NCI-H2081 treated with DMSO at 0.1 percent for 48 hours (cell line): ENCODE results near the gene TNFSF10.
"Not testable (repeated sequence)": the region's sequence is repeated elsewhere in the genome, so short reads cannot be mapped to it uniquely, and the experiment has no call there.

Experiments
- DNase-seq: peaks from one replicate; lab custom pipeline; 2025; lab: John Stamatoyannopoulos, UW

TNFSF10 gene

DNA sequence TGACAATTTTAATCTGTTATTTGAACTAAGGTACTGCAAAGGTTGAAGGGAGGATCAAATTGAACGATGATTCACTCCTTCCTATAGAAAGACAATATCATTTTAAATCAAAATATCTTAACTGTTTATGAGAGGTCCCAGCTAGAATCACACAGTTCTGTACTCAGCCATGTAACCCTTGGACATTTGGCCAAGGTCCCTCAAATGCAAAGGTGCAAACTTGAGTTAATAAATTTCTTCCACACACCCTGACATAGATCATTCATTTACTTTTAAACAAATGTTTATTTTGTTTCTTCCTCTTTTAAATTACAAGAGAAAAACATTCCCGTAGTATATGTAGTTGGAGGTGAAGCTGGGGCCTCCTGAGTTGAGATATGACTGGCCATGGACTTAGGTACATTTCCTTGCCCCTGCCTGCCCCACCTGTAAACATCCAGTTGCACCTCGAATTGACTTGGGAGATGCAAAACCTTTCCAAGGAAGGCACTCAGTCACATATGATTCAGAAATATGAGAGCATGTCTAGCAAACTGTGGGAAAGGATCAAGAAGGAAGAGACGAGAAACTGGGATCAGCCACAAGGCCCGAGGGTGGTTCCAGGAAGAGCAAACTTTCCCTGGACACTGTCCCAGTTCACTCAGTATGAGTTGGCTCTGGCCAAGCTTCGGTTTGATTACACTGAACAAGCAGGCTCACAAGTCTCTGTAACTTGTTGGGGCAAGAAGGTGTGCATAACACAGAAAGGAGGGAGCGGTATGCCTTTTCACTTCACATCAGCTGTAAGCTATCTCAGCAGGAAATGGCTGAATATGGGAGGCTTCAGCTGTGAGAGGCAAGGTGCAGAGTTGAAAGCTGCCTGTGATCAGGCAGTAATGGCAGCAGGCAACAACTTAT, 6.7 kb downstream of the TNFSF10 start:
- DNase-seq: no peak

GRCh38 chr3:172515130-172515918, 7.9 kb downstream of the TNFSF10 start:
- no peak for DNase-seq

- DNase-seq: no peak
These were observed 8.6 kb downstream of the TNFSF10 start for GRCh38 chr3:172514678-172515077.

DNA sequence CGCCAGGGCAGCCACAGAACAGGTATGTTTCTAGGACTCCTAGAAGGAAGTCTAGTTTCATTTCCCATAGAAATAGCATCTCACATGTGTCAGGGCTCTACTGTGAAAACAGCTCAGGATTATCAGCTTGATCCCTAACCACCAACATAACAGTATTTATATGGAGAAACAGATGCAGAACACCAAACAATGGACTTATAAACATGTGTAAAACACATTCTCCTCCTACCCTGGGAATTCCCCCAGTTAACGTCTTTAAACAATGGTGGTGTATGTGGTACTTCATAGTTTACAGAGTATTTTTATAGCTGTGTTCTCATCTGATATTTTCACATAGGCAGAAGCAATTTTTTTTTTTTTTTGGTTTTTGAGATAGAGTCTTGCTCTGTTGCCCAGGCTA, 9.7 kb downstream of the TNFSF10 start:
- DNase-seq: no peak

DNA sequence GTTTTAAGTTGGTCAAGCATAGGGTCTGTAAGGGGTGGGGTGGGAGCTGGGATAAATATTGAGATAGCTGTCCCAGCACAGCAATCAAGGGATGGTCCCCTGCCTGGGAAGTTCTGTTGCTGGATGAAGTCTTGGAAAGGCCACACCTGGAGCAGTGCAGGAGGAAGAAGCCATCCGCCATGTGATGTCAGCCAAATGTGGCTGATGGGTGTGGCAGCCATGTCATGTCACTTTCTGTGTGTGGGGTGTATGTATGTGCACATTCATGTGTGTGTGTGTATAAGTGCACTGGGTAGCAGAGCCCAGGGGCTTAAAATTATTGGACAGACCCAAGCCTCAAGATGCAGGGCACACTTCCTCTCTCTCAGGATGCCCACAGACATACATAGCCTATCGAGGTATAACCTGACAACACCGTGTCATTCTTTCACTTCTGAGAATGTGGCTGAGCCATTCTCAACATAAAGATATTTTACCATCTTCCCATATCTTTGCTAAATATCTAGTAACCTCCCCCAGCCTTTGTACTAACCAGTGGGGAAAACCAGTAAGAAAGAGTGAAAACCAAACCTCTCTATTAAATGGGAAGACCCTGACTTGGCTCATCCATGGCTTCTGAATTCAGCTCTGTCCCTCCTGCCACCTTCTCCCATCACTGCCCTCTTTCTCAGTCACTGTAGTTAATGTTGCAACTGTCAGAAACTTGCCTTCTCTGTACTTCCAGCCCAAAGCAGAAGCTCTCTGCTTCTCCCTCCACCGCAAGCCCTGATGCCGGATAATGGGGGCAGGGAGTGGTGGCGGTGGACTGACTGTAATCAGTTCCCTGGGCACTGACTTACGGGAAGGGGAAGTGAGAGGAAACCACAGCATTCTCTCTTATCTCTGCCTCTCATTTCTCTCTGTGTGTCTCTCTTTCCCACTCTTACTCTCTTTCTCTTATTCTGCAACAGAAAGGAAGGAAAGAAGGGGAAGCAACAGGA, 11.2 kb downstream of the TNFSF10 start:
- DNase-seq: no peak

DNA sequence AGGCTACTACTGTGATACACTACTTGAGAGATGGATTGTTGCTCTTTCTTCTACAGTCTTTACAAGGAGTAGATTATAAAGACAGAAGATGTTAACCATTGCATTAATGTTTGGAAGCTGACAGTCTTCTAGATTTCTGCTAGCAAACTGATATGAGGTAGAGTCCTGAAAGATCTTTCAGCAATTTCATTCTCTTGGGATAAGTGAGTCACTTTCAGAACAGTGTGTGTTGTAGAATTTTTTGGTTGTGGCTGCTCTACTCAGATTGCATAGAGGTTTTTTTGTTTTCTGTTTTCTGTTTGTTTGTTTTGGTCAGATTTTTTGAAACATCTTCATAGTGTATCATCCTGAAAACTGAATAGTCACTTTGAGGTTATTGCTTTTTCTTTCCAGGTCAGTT, 17.1 kb downstream of the TNFSF10 start:
- DNase-seq: no peak

DNA sequence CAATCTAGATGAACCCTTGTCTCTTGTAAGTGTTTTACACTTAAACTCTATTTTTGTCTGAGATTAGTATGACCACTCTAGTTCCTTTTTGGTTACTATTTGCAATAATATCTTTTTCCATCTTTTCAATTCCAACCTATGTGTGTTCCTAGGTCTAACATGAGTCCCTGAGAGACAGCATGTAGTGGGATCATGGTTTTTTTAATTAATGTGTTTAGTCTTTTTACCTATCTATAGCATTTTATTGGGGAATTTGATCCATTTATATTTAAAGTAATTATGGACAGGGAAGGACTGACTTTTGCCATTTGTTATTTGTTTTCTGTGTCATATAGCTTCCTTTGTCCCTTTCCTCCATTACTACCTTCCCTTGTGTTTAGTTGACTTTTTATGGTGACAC, 21.7 kb downstream of the TNFSF10 start:
- no peak for DNase-seq

GRCh38 chr3:172490198-172490669, 33.0 kb downstream of the TNFSF10 start:
- not testable (repeated sequence) for DNase-seq

- no peak for DNase-seq
These were observed 45.1 kb downstream of the TNFSF10 start for GRCh38 chr3:172478116-172478515.

DNA sequence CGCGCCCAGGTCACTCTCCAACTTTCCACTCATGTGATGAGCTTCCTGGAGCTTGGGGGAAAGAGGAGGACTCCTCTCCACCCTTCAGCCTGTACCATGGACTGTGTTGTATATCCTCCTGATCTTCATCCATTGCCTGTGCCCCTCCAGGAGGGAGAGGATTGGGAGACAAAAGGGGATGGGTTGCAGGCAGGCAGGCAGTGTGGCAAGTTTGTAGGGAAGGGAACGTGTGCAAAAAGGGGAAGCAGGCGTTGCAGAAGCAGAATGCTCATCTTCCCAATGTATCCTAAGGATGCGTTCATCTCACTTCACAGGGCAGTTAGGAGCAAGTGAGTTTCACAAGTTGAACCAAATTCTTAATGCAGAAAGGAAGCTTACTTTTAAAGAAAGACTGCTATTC, 46.9 kb downstream of the TNFSF10 start:
- no peak for DNase-seq

DNA sequence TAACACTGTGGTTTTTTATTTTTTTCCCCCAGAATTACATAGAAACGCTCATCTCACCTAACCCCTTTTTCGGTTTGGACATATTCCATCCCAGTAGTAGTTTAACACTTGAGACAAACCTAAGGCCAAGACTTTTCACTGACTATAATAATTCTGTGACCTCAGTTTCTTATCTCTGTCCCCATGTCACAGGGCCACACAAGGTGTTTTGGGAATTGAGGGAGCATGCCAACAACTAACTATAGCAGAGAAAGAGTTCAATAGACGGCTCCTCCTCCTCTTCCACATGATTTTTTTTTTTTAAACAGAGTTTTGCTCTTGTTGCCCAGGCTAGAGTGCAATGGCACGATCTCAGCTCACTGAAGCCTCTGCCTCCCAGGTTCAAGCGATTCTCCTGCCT, 47.5 kb downstream of the TNFSF10 start:
- DNase-seq: no peak

DNA sequence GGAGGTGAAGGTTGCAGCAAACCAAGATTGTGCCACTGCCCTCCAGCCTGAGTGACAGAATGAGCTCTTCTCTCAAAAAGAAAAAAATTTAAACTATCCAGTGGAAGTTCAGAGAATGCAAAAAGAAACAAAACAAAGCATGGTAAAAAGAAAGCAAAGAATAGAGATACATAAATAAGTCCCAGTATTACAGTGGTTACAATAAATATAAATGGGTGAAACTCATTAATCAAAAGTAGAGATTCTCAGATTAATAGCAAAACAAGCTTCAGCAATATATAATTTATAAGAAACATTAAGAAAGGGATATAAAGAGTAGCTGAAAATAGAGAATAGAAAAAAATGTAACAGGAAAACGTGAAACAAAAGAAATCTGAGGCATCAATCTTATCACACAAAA, 51.3 kb downstream of the TNFSF10 start:
- DNase-seq: no peak

GRCh38 chr3:172470588-172470987, 52.6 kb downstream of the TNFSF10 start:
- DNase-seq: no peak

- DNase-seq: no peak
These were observed 55.9 kb downstream of the TNFSF10 start for GRCh38 chr3:172467170-172467824.

- no peak for DNase-seq
These were observed 56.6 kb downstream of the TNFSF10 start for GRCh38 chr3:172466553-172467130.

GRCh38 chr3:172465281-172465680, 57.9 kb downstream of the TNFSF10 start:
- no peak for DNase-seq

- no peak for DNase-seq
These were observed 58.9 kb downstream of the TNFSF10 start for GRCh38 chr3:172464306-172464705.

GRCh38 chr3:172461530-172462138, 61.6 kb downstream of the TNFSF10 start:
- DNase-seq: no peak

DNA sequence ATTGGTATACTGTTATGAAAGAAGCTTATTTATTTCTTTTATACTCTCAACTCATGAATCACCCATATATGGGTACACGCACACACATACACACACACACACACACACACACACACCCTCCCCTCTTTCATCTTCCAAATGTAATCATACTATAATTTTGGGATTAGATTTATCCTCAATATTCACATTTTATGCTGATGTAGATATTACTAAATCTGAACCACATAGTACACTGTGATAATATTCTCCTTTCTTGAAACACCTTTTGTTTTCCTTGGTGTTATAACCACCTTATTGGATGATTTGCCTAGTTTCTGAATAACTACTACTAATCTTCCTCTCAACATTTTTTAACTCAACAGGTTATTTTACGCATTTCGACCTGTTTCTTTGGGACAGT, 66.8 kb downstream of the TNFSF10 start:
- no peak for DNase-seq
